ENCODE data around the gene CADM1. TPM values are rescaled to one million over a fixed set of nuclear protein-coding genes. Genes with fewer than 3 reads are reported as not detected.
A peak's percentile ranks its signal among the peaks of the same experiment; 100 is the strongest.

The CADM1 gene
- total and polyA plus RNA-seq, 9 of the 15 experiments (the other 6 are each of a cell fraction or from before 2014, with no cell fraction given), result 0.42 TPM; not detected in 8

- no peak for FAIRE-seq
- BruUV-seq (replicated peaks), result no TSS peak
- Histone ChIP-seq H3K4me2 (ENCODE audit: insufficient read depth, low read length) (no peak overlapping the region), H3K27ac (ENCODE audit: extremely low read depth, low read depth, low read length) (no peak overlapping the region), H4K20me1 (replicated peaks; ENCODE audit: control insufficient read depth, insufficient read depth, low read length) (no peaks in the 10 kb centered on the region; the same call in 1 of the 2 replicates), H3K36me3 (ENCODE audit: control insufficient read depth, insufficient read depth, low read length) (no peaks in the 10 kb centered on the region), H3K79me2 (ENCODE audit: control insufficient read depth, insufficient read depth, low read length) (no peaks in the 10 kb centered on the region), H3K4me3 (no peak overlapping the region), H3K9ac (ENCODE audit: insufficient read depth in 1 of 2, low read depth in 2 of 2, low read length in 2 of 2) (no peak overlapping the region), H3K27me3 (ENCODE audit: control insufficient read depth in 2 of 2, insufficient read depth in 2 of 2, low read length in 2 of 2) (no peaks in the 10 kb centered on the region), H3K9me1 (ENCODE audit: control insufficient read depth, insufficient read depth, low read length) (no peaks in the 10 kb centered on the region), H3K9me3 (replicated peaks; ENCODE audit: control insufficient read depth, insufficient read depth, low read depth, low read length) (no peaks in the 10 kb centered on the region), H2AFZ (ENCODE audit: low read depth, low read length) (no peak overlapping the region), H3K4me1 (replicated peaks in 1 of 2; ENCODE audit: control insufficient read depth in 2 of 2, insufficient read depth in 2 of 2, low read length in 2 of 2) (no peaks in the 10 kb centered on the region)
- ATAC-seq, result peak; percentile 83
- intact Hi-C loops (cut with micrococcal nuclease), result loop anchor here (10.0 kb wide), 1 partner anchor 358 kb away; no protein-coding TSS in a partner anchor
- under 1% methylated on average over 7 of the region's 7 CpGs for WGBS (ENCODE audit: insufficient coverage, low coverage, missing lambda C conversion rate)
- in situ Hi-C loops (cut with MboI), result no loop called here
- ChIA-PET CTCF (ENCODE audit: low intra/inter-chr PET ratio) (no interaction called here), POLR2A (no interaction called here)
- peak; percentile 15 to 21 (median 18) for DNase-seq (ENCODE audit: extremely low read depth in 1 of 4, low spot score in 3 of 4)
- TF ChIP-seq YY1 (IDR thresholded peaks at IDR 0.05; ENCODE audit: borderline replicate concordance in 1 of 3, control insufficient read depth in 1 of 3, extremely low read depth in 1 of 3, insufficient read depth in 3 of 3, insufficient read length in 1 of 3, insufficient replicate concordance in 2 of 3, low read depth in 1 of 3, low read length in 2 of 3) (peak in 1 of 3 experiments; percentile 53), CTCF (IDR thresholded peaks at IDR 0.05 in 2 of 3, conservative IDR thresholded peaks at IDR 0.05 in 1 of 3; ENCODE audit: insufficient read depth in 2 of 3, low read depth in 1 of 3, low read length in 3 of 3) (peak; percentile 24 to 56 (median 51); a peak in 5 of 6 replicates), OTX1 (CRISPR knock-in tag; IDR thresholded peaks at IDR 0.05) (no peak)
Observed at GRCh38 chr11:115132436-115133228, 371.6 kb downstream of the CADM1 start.

Measured in K562 (cell line).